ENCODE results near the gene ZMYND10.
A peak's percentile ranks its signal among the peaks of the same experiment; 100 is the strongest.

ZMYND10 gene

GRCh38 chr3:50303013-50303815, 42.3 kb downstream of the ZMYND10 start, which contains the start of gene HYAL1:
Gene HYAL1, minus strand, starts transcription at chr3:50303574. Its CDS starts 618 bp downstream, at chr3:50302956.
- DNase-seq (ENCODE audit: low read depth in 2 of 2), result no peak

DNA sequence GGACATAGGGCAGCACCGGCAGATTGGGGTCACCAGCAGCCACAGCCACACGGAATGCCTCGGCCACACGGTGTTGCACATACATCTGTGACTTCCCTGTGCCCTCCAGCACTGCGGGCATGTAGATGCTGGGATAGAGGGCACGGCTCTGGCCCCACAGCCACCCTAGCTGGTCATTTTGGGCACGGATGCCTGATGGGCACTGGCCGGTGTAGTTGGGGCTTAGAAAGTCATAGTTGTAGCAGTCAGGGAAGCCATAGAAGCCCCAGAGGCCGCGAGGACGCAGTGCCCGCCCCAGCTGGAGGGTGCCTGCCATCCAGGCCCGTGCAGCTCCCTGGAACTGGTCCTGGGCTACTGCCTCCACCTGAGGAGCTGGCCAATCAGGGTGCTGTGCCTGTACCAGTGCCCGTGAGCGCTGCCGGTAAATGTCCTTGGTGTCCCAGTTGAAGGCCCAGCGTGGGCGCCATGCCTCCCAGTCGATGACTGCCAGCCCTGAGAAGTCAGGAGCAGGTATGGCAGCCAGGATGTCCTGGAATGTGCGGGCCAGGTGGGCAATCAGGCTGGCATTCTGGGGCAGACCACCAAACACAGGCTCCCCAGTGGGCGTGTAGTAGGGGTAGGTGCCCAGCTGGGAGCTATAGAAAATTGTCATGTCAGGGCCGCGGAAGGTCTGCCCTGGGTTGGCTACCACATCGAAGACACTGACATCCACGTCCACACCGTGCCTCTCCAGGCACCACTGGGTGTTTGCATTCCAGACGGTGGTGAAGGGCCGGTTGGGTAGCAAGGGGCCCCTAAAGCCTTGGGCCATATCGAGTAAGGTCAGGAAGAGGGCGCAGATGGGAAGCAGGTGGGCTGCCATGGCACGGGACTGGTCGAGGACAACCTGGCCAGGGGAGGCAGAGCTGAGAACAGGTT, 43.2 kb downstream of the ZMYND10 start:
- DNase-seq (ENCODE audit: low read depth in 2 of 2), result no peak

DNA sequence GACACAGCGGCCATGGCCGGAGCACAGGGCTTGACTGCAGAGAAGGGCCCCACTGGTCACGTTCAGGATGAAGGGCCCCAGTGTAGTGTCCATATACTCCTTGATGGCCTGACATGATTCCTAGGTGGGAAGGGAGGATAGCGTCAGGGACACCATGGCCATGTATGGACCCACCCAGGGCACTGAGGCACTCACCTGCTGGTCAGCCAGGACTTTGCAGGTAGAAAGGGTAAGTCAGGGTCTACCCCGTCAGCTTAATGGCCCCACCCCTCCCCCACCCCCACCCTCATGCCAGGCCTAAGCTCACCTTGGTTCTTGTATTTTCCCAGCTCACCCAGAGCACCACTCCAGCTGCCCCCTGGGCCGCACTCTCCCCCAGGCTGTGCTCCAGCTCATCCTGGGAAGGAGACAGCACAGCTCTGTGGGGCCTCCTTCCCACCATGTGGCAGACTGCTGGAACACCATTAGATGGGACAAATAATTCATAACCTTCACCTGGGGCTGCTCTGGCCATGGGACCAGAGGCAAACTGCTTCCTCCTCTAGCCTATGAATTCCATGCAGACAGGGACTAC, 44.8 kb downstream of the ZMYND10 start:
- no peak for DNase-seq (ENCODE audit: low read depth in 2 of 2)

GRCh38 chr3:50299929-50300680, 45.4 kb downstream of the ZMYND10 start:
- DNase-seq (ENCODE audit: low read depth in 2 of 2), result no peak

GRCh38 chr3:50299638-50299928, 45.9 kb downstream of the ZMYND10 start:
- no peak for DNase-seq (ENCODE audit: low read depth in 2 of 2)

- DNase-seq (ENCODE audit: low read depth in 2 of 2), result peak; percentile 98 to 99
These were observed 46.5 kb downstream of the ZMYND10 start, which contains the start of the genes HYAL3 and NAA80 for GRCh38 chr3:50298836-50299637. Gene HYAL3, minus strand, starts transcription at chr3:50299405. Its CDS starts 3,803 bp downstream, at chr3:50295602. Gene NAA80, minus strand, starts transcription at chr3:50299405. Its CDS starts 1,942 bp downstream, at chr3:50297463.

DNA sequence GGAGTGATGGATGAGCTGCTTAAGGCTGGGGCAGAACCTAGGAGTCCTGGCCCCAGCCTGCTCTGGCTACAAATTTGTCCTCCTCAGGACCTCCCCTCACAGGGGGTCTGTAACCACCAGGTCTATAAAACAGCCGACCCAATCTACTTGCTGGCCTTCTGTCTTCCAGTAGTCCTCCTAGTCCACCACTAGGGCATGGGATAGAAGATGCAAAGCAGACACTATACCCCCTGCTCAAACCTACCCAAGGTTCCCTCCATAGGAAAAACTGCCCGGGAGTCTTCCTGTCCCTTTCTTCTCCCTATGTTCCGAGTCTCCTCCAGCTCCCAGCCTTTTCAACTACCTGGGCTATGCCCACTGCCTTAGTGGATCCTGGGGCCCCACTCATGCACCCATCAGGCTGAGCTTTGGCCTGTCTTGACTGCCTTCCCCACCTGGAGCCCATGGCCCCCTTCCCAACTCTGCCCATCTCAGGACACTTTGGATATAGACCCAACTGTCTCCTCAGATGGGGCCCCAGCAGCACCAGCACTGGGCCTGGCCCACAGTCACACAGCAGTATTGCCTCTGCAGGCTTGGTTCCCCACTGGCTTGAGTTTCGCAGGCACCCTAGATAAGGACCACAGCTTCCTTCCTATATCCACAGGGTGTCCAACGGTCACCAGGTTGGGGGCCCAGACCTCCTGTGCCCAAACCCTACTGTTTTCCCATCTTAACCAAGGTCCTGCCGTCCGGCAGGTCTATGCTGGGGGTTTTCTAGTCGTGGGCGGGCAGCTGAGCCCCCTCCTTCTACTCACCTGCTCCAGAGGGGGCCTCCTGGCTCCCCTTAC, 47.4 kb downstream of the ZMYND10 start:
- DNase-seq (ENCODE audit: low read depth in 2 of 2), result no peak

- no peak for DNase-seq (ENCODE audit: low read depth in 2 of 2)
These were observed 48.2 kb downstream of the ZMYND10 start for GRCh38 chr3:50297384-50297775.

DNA sequence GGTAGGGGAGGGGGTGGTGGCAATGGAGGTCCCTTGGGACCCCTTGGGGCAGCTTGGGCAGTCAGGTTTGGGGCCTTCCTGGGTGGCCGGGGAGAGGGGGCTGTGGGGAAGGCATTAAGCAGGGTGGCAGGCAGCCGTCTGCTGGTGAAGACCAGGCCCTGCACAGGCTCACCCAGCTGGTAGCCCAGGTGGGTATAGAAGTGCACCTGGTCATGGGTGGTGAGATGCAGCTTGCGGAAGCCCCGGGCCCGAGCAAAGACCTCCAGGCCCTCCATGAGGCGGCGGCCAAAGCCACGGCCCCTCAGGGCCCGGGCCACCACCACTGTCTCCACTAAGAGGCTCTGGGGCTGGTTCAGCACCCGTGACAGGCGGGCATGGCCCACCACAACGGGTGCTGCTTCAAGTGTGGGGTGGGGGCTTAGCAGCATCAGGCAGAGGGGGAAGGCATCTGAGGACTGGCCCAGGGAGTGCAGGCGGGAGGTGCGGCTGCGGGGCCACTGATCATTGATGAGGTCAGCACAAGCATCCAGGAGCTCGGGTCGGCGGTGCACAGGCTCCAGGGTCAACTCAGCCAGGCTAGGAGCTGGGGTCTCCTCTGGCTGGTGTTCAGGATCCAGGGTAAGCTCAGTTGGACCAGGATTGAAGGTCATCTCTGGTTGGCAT, 48.7 kb downstream of the ZMYND10 start:
- no peak for DNase-seq (ENCODE audit: low read depth in 2 of 2)

DNA sequence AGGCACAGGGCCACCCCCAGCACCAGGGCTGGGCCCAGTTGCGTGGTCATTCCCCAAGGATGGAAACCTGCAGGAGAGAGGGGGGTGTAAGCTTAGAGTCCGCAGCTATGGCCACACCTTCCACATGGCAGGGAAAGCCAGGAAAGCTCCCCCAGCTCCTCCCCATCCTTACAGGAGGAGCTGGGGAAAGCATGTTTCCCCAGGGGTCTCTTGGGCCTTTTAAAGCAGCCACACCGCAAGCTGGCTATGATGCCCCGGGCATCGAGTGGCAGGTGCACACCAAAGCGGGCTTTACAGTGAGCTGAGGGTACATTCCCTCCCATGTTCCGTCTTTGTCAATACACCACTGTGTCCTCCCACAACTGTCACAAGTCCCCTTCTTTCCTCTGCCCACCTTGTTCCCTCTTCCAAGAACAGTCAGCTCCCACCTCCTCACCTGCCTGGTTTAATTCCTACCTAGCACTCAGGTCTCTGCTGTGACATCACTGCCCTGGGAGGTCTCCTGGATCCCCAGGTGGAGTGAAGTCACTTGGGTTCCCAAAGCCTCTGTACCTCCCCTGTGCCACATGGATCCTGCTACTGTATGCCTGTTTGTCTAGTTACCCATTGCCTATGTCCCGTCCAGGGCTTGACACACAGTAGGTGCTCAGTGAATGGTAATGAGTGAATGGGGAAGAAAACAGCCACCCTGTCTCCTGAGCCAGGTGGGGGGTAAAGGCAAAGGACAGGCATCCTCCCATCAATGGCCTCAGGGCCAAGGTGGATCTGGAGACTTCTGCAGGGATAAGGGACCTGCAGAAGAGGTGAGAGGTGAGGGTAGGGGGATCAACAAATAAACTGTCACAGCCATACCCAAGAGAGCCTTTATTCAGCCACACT, 49.7 kb downstream of the ZMYND10 start:
- no peak for DNase-seq (ENCODE audit: low read depth in 2 of 2)

DNA sequence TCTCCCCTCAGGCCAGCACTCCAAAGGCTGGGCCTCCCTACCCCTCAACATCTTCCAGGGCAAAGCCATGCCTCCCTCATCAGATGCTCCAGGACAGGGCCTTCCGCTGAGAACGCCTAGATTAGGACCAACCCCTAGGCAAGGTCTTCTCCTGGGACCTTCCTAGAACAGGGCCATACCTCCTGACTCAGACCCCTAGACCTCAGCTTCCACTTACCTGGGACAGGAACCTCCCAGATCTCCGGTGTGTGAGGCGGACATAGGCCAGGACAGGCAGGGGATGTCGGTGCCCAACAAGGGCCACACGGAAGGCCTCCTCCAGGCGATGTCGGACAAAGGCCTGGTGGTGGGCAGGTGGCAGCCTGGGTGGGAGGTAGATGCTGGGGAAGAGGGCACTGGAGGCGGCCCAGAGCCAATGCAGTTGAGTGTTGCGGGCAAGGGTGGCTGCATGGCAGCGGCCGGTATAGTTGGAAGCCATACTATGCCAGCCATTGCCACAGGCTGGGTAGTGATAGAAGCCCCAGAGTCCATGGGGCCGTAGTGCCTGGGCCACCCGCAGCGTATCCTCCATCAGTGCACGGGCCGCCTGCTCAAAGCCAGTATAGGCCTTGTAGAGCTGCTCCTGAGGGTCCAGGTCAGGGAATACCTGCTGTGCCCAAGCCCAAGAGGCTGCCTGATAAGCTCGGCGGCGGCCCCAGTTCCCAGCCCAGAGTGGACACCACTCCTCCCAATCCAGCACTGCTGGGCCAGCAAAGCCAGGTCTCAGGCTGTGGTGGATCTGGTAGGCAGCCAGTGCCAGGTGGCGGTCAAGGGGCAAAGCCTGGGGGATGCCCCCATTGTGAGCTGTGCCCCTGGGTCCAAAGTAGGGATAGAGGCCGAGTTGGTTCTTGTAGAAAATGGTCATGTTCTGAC, 50.8 kb downstream of the ZMYND10 start:
- DNase-seq (ENCODE audit: low read depth in 2 of 2), result no peak

- no peak for DNase-seq (ENCODE audit: low read depth in 2 of 2)
These were observed 51.4 kb downstream of the ZMYND10 start for GRCh38 chr3:50294089-50294488.

- DNase-seq (ENCODE audit: low read depth in 2 of 2), result no peak
These were observed 52.3 kb downstream of the ZMYND10 start for GRCh38 chr3:50293079-50293801.

DNA sequence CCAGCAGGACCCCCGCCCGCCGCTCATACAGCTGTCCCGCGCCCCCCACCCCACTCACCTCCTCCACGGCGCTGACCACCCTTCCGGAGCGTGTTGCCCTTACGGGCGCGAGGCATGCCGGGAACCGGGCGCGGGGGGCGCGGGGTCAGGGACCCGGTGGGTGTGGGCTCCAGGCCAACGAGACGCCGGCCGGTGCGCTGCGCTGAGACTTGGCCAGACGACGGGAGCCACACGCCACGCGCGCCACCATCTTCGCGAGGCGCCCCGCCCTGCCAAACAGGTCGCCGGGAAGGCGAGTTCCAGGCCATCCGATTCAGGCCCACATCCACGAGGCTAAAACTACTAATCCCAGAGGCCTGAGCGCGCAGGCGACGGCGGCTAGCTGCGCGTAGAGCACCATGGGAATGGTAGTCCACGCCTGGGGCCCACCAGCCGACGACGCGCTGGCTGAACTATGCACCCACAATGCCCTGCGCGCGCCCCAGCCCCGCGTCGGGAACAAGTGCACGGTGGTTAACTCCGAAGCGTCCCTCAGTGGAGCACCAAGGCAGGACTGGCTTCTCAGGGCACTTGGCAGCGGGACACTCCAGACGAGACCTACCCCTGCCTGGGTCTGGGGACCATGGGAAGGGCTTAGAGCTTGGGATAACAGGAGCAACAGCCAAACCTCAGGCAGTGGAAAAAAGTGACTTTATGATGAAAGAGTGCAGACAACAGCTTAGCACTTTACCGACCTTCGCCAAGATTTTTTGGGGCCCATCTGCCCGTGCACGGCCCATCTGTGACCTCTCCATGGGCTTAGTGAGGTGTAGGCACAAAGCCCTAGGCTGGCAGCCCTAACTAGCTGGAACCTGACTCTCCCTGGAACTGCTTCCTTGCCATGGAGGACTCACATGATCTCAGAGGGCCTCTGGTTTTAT, 53.1 kb downstream of the ZMYND10 start, which contains the start of gene IFRD2:
Gene IFRD2, minus strand, starts transcription at position 271 of the 920 bp plus-strand sequence. Its CDS starts 155 bp downstream, at position 116.
- peak; percentile 93 to 95 for DNase-seq (ENCODE audit: low read depth in 2 of 2)
